Activated CD8-positive, alpha-beta memory T cell treated with anti-CD3 and anti-CD28 coated beads for 1 hour (primary cell): ENCODE measurements around the gene SIAE.
A peak's percentile ranks its signal among the peaks of the same experiment; 100 is the strongest.
"Not testable (repeated sequence)": the region's sequence is repeated elsewhere in the genome, so short reads cannot be mapped to it uniquely, and the experiment has no call there.

Source experiments
- DNase-seq, 2 donors: peaks; one replicate each; pipeline ENCODE4 v3.0.0-alpha.2; 2020; ENCODE audit warnings: low read depth in 1 of 2; ENCODE audit errors: extremely low read depth in 1 of 2

Gene SIAE

DNA sequence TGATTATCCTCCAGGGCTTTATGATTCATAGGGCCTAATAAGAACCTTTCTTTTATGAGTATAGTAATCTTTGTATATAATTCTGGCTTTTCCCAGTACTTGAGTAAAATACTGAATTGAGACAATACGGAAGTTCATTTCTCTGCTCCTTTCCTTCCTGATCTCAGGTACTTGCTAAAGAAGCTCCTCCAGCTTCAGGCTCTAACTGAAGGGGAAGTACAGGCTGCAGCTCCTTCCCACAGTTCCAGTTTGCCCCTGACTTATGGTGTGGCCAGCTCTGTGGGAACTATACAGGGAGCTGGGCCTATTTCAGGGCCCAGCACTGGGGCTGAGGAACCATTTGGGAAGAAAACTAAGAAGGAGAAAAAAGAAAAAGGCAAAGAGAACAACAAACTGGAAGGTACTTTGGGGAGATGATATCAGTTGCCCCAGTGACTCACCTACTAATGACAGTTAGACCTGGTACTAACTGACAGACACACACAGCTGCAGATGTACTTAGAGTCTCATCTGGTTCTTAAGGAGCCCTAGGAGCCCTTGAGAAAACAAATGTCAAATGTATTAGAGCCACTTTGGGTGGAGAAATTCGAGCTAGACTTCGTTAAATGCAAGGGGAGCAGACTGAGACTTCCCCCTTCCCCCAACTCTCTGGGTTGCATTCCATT, 47.9 kb downstream of the SIAE start:
- DNase-seq = no peak

DNA sequence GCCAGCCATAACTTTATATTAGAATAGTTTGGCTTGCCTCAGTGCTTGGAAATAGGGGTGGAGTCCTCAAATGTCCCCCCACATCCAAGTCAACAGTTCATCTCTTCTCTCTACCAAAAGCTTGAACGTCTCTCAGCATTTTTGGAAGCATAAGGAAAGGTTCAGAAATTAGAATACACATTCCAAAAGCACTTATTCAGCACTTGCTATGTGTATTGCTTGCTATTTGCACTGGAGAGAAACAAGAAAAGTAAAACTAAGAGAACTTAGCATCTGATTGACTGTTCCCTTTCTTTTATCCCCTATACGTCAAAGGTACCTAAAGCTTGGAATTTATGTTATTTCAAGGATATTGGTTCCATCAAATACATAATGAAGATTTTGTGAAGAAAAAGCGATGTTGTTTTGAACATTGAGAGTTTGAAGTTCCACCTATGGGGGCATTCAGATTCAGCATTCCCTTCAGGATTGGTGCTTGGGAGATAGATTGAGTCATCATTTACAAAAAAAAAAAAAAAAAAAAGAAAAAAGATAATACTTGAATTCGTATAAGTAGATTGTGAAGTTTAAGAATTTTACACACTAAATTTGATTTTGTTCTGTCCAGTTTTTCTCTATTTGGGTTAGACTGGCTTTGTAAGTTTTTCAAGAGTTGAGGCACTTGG, 49.5 kb downstream of the SIAE start:
- no peak for DNase-seq

DNA sequence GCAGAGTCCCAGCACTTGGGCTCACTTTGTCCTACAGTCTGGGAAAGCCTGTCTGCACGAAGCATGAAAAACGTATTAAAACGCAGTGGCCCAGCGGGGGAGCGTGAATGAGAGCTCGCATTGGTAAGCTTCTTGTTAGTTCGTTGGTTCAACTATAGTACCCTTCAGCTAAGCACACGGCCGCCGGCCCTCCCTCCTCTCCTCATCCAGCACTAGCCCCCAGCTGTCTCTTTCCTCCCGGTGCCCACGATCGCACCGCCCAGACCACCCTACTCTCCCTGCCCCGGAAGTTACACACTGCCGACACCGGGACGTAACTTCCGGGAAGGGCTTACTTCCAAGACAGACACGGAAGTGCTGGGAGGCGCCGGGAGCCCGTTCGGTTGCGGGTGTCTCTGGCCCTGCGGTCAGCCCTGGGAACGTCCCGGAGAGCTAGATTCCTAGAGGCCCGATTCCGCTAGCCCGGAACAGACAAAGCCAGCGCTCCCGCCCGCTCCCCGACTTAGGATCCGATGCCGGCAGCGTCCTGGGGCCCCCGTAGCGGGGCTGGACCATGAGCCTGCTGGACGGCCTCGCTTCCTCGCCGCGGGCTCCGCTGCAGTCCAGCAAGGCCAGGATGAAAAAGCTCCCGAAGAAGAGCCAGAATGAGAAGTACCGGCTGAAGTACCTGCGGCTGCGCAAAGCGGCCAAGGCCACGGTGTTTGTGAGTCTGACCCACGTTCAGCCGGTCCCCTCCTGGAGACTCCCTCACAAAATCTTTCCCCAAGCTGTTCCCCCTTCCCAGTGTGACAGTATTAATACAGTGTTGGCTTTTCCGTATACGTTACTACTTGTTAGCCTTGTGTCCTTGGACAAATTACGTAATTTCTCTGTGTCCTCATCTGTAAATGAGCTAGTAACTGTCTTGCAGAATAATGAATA, 50.7 kb downstream of the SIAE start, which contains the start of gene TBRG1:
Gene TBRG1 (plus strand): TSS at position 334 of the 921 bp plus-strand sequence. CDS start 220 bp downstream, at position 554.
- peak; percentile 54 to 69 for DNase-seq

DNA sequence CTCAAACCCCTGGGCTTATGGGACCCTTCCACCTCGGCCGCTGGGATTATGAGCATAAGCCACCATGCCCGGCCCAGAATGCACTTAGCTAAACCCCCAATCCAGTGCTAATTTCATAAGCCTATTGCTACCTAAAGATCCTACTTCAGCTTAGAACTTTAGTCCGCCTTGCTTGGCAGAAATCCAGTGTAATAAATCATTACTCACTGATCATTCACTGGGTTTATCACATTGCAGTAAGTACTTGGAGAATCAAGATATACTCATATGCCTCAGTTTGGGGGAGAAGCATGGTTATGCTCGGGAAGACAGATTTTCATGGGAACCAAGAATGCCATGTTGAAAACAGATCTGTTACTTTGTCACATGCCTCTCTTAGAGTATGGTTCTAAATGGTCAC, 54.7 kb downstream of the SIAE start:
- no peak for DNase-seq

DNA sequence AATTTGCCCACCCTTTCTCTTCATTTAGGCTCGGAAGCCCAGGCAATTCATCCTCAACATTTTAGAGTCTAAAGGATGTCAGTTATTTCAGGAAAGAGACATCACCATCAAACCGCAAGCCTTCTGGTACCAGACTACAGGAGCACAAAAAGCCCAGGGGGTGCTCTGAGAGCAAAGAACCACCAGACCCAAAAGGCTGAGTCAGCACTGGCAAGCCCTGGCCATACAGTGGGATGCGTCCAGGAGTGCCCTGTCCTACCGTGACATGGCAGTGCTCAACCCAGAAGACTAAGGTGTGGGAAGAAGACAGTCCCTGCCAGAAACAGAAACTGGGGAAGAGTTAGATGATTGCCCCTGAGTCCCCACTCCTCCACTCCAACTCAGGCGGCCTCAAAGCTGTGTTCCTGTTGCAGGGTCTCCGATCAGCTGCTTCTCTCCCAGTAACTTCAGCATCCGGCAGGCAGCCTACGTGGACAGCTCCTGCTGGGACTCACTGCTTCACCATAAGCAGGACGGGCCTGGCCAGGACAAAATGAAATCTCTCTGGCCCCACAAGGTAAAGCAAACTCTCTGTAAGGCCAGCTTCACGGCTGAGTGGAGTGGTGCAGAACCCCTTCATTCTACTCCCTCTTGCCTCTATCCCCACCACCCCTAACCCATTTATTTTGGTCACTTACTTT, 60.8 kb downstream of the SIAE start:
- no peak for DNase-seq

DNA sequence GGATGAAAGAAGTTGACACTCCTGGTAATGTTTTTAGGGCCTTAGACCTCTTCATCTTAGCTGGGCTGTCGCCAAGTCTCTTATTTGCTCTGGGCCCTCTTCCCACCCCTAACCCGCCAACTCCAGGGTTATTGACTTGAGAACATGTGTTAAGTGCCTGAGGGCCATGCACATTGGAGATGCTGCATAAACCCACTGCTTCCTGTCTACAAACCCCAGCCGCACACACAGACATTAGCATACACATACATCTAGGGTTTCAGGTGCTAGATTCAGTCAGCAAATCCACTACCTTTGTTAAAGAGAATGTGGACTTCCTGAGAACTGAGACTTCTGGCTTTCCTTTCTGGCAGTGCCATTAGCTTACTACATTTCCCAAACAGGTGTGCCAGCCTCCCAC, 61.5 kb downstream of the SIAE start:
- DNase-seq = no peak

DNA sequence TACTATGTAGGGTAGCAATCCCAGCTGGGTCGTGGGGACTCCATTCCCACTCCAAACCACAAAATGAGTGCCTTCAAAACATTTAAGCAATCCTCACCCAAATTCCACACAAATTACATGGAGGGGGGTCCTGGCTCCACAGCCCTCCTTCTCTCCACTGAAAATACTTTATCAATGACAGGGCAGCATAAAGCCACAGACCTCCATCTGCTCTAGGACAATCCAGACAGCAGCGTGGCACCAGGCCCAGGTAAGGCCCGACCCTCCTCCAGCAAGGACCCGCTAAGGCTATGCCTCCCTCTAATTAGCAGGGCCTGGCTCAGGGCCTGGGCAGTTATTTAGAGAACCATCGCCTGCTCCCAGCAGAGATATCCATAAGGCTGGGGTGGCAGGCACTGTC, 62.5 kb downstream of the SIAE start, which contains the start of gene PANX3:
Gene PANX3 (plus strand): TSS at position 365 of the 400 bp plus-strand sequence. CDS start 129 bp downstream, outside the sequence.
- DNase-seq = no peak

DNA sequence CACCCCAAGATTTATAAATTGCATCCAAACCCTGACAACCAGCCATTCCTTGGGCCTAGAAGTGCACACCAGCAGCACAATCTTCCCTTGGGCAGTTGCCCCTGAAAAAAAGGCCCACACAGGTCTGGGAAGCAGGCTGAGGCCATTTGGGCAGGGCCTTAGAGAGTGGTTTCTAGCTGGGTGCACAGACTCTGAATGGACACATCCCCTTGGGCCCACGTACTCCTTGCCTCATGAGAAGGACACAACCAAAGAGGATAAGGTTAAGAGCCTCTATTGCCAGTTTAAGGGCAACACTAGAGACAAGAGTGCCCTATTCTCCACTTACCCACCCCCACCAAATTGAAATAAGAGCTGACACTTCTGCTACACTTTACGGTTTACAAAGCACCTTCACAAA, 63.2 kb downstream of the SIAE start:
- DNase-seq = no peak

DNA sequence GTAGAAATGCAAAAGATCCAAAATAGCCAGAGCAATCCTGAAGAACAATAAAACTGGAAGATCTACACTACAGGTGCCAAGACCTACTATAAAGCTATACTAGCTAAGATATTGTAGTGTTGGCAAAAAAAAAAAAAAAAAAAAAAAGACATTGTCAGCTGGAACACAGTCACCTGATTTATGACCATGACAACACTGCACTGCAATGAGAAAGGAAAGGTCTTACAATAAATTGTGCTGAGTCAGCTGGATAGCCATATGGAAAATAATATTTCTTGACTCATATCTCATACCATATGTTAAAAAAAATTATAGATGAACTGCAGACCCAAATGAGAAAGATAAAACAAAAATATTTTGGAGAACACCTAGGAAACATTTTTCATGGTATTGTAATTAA, 65.4 kb downstream of the SIAE start:
- no peak for DNase-seq

DNA sequence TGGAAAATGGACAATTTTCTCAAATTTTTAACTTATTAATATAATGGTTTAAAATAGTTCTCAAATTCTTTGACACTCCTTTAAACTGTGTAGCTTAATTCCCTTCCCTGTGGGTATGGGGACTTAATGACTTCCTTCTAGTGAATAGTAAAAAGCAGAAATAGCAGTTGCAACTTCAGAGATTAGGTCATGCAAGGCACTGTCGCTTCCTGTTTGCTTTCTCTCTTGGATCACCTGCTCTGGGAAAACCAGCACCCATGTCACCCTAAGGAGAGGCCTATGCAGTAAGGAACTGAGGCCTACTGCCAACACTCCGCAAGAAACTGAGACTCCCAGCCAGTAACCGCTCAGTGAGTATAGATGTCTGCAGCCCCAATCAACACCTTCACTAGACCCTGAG, 67.8 kb downstream of the SIAE start:
- DNase-seq = no peak

DNA sequence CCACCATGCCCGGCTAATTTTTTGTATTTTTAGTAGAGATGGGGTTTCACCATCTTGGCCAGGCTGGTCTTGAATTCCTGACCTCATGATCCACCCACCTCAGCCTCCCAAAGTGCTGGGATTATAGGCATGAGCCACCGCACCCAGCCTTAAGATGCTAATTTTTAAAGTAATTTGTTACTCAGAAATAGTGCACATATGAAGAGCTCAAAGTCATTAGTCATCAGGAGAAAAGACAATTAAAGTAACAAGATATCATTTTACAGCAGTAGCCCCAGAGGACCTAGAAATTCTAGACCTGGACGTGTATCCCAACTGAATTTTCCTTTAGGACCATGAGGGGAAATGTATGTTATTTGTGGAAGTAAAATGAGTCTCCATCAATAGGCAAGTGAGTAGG, 70.8 kb downstream of the SIAE start:
- not testable (repeated sequence) for DNase-seq

DNA sequence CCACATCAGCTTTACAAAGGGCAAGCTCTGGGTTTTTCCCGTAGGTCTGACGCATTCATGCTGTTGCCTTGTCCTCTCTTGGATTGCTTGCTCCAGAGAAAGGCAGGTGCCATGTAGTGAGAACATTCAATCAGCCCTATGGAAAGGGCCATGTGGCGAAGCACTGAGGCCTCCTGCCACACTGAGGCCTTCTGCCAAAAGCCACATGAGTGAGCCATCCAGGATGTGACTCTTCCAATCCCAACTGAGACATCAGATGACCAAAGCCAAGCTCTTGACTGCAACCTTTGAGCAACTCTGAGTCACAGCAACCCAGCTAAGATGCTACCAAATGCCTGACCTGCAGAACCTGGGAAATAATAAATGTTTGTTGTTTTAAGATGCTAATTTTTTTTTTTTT, 71.3 kb downstream of the SIAE start:
- no peak for DNase-seq

DNA sequence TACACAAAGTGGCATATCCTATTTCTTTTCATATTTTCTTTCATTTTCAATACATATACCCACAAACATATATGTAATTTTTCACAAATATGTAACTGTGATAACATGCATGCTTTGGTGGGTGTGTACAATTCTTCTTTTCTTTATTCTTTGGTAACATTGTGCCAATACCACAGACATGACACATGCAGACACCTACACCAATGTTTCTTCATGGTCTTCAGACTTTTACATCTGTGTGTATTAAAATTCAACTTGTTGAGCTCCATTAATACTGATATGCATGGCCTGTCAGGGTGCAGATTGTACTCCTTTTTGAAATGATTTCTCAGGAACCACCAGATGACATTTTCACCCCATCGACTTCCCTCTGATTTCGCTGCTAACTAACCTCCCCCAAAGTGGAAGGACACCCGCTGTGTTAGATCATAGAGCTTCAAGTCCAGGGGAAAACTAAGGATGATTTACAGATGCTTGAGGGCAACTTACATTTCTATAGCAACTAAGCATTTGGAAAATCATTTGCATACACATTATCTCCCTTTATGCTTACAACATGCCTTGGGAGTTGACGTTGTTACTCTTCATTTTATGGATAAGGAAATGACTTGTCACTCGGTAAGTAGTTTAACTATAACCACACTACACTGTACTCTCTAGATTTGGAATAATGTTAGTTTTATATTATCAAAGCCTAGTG, 72.8 kb downstream of the SIAE start:
- DNase-seq = no peak

DNA sequence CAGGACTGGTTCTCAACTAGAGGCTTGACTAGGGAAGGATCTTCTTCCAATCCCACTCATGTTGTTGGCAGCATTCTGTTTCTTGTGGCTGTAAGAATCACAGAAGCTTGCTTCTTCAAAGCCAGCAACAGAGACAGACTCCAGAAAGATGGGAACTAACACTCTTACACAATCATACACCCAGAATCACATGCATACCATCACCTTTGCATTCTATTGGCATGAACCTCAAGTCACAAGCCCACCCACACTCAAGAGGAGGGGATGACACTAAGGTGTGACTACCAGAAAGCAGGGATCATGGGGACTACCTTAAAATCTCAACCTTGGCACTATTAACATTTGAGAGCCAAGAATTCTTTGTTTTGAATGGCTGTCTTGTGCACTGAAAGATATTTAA, 75.9 kb downstream of the SIAE start:
- DNase-seq = no peak

DNA sequence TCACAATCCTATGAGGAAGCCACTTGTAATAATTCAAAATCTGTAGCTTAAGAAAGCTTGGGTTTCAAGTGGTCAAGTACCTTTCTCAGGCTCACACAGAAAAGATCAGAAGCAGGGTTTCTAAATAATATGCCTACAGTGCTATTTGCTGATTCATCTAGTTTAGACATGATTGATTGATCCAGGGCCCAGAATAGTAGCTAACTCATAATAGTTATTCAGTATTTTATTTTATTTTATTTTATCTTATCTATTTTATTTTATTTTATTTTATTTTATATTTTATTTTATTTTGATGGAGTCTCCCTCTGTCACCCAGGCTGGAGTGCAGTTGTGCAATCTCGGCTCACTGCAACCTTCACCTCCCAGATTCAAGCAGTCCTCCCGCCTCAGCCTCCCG, 78.2 kb downstream of the SIAE start:
- no peak for DNase-seq

DNA sequence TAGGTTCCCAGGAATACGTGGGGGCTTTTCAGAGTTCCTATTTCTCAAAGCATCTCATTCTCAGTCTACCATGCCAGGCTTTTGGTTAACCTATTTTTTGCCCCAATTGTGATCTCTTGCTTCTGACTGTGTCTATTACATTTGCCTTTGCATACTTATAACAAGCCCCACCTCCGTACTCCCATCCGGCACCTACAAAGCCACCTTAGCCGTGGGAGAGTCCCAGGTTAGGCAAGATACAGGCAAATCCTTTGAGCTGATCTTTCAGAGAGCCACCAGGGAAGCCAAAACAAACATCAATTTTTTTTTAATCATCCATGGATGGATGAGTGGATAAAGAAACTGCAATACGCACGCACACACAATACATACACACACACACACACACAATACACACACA, 80.9 kb downstream of the SIAE start:
- no peak for DNase-seq

DNA sequence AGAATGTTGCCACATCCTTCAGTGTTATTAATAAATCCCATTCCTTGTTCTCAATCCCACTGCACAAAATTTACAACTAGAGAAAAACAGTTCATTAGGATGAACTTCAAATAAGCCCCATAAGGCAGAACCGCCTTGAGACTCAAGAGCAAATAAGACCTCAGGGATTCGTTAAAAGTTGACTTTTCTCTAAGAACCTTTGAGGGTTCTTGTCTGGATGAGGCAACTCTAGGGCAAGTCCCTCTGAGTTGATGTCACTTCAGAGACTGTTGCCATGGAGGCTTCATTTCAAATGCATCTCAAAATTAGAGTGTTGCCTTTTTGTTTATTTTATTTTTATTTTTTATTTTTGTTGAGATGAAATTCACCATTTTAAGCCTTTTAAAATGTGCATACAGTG, 82.1 kb downstream of the SIAE start:
- no peak for DNase-seq

DNA sequence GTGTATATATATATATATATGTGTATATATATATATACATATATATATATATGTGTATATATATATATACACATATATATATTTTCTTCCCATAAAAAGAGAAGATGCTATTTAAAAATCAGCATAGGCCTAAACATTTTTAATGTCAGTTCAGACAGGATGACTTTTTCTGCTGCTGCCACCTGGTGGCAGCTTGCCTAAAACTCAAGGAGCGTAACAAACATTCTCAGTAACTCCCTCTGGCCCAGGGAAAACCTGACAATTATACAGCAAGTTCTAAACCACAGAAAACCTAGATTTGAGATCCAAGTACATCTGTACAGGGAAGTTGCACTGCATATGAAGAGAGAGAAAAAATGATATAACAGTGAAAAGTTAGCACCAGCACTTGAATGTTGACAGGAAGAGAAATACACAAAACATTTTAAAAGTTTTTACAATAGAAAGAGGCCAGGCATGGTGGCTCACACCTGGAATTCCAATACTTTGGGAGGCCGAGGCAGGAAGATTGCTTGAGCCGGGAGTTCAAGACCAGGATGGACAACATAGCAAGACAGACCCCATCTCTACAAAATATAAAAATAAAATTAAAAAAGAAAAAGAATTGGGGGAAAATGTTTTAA, 87.2 kb downstream of the SIAE start:
- peak in 1 of 2 donors; percentile 32 for DNase-seq

DNA sequence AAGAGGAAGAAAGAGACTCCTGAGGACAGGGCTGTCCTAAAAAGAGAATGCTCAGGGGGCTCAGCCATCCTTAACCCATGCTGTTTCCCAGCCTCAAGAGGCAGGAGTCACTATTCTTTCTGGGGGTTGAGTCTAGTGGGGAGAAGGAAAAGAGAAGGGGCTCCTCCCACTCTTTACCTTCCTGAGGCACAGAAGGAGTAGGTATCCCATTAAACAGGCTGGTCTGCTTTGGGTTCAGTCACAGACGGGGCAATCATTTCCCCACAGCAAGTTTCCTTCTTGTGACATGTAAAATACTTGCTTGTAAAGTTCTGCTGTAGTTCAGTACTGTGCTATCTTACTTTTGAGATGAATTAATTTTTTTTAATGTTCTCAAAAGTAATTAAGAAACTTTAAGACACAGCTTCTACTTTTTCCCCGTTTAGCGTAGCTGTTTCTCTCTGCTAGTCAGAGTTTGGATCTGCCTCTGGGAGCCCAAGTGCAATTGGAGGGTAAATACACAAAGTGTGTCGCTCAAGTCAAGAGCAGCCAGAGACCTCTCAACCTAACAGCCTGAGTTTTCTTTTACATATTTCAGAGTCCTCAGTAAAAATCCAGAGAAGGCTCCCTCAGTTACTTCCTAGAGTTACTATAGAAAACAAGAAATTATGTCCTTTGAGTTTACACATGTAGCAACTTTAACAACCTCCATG, 88.7 kb downstream of the SIAE start:
- DNase-seq = no peak
